HUES48 (cell line): Measurements from ENCODE around the gene PTPN14.
A peak's percentile ranks its signal among the peaks of the same experiment; 100 is the strongest.

ENCODE experiments used
- H3K27ac ChIP-seq: one replicate; pipeline ENCODE4 v1.7.0; 2013; ENCODE audit warnings: low read depth, low read length, inconsistent platforms
- H3K27me3 ChIP-seq: 2 replicates; pipeline ENCODE4 v1.6.1; 2013; ENCODE audit warnings: mild to moderate bottlenecking, low read length; ENCODE audit not compliant: control insufficient read depth, insufficient read depth
- H3K36me3 ChIP-seq: 2 replicates; pipeline ENCODE4 v1.6.1; 2013; ENCODE audit warnings: low read length; ENCODE audit not compliant: control insufficient read depth, insufficient read depth
- H3K4me1 ChIP-seq: 2 replicates; pipeline ENCODE4 v1.6.1; 2013; ENCODE audit warnings: mild to moderate bottlenecking, low read length; ENCODE audit not compliant: control insufficient read depth, insufficient read depth
- H3K4me3 ChIP-seq: 2 replicates; pipeline ENCODE4 v1.5.1; 2013; ENCODE audit warnings: mild to moderate bottlenecking, low read depth, low read length
- H3K9ac ChIP-seq: 2 replicates; pipeline ENCODE4 v1.6.1; 2013; ENCODE audit warnings: mild to moderate bottlenecking, low read depth, low read length, moderate library complexity
- H3K9me3 ChIP-seq: 2 replicates; pipeline ENCODE4 v1.6.1; 2013; ENCODE audit warnings: low read length; ENCODE audit not compliant: control insufficient read depth, insufficient read depth

PTPN14 gene

GRCh38 chr1:214330222-214330621, 221.2 kb downstream of the PTPN14 start:
- Histone ChIP-seq H3K27me3 (no peaks in the 10 kb centered on the region), H3K4me1 (peaks cover 10% of the 10 kb centered on the region), H3K9ac (no peak overlapping the region), H3K4me3 (no peak overlapping the region), H3K27ac (no peak overlapping the region), H3K36me3 (no peaks in the 10 kb centered on the region), H3K9me3 (no peaks in the 10 kb centered on the region)

GRCh38 chr1:214329470-214330220, 221.8 kb downstream of the PTPN14 start:
- Histone ChIP-seq H3K9ac (no peak overlapping the region), H3K4me3 (no peak overlapping the region), H3K4me1 (peaks cover 10% of the 10 kb centered on the region), H3K27ac (no peak overlapping the region), H3K9me3 (no peaks in the 10 kb centered on the region), H3K27me3 (no peaks in the 10 kb centered on the region), H3K36me3 (no peaks in the 10 kb centered on the region)

GRCh38 chr1:214328770-214329469, 222.5 kb downstream of the PTPN14 start:
- no peaks in the 10 kb centered on the region for H3K9me3 ChIP-seq
- H3K9ac ChIP-seq = no peak overlapping the region
- H3K27ac ChIP-seq = no peak overlapping the region
- H3K27me3 ChIP-seq = no peaks in the 10 kb centered on the region
- H3K4me3 ChIP-seq = no peak overlapping the region
- peaks cover 6% of the 10 kb centered on the region for H3K4me1 ChIP-seq
- H3K36me3 ChIP-seq = no peaks in the 10 kb centered on the region

- no peaks in the 10 kb centered on the region for H3K9me3 ChIP-seq
- H3K27me3 ChIP-seq = no peaks in the 10 kb centered on the region
- no peak overlapping the region for H3K27ac ChIP-seq
- no peaks in the 10 kb centered on the region for H3K36me3 ChIP-seq
- no peaks in the 10 kb centered on the region for H3K4me1 ChIP-seq
- H3K9ac ChIP-seq = no peak overlapping the region
- H3K4me3 ChIP-seq = no peak overlapping the region
These were observed 223.9 kb downstream of the PTPN14 start for GRCh38 chr1:214327514-214327913.

DNA sequence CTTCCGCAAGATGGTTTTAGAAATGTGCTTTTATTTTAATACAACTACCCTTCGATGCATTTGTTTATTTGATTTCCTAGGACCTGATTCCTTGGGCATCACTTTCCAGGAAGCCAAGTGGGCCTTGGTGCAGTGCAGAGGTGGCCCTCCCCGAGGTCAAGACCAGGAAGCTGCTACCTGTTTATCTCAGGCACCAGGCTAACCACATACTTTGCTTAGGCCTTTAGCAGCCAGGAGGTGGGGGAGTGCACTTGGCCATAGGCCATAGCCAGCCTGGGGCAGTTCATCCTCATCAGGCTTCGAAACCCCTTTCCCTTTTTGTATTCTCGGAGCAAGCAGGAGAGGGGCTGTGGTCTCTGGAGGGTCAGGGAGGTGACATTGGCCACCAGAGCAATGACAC, 225.0 kb downstream of the PTPN14 start:
- Histone ChIP-seq H3K27ac (no peak overlapping the region), H3K9me3 (no peaks in the 10 kb centered on the region), H3K4me1 (no peaks in the 10 kb centered on the region), H3K9ac (no peak overlapping the region), H3K4me3 (no peak overlapping the region), H3K36me3 (no peaks in the 10 kb centered on the region), H3K27me3 (no peaks in the 10 kb centered on the region)

DNA sequence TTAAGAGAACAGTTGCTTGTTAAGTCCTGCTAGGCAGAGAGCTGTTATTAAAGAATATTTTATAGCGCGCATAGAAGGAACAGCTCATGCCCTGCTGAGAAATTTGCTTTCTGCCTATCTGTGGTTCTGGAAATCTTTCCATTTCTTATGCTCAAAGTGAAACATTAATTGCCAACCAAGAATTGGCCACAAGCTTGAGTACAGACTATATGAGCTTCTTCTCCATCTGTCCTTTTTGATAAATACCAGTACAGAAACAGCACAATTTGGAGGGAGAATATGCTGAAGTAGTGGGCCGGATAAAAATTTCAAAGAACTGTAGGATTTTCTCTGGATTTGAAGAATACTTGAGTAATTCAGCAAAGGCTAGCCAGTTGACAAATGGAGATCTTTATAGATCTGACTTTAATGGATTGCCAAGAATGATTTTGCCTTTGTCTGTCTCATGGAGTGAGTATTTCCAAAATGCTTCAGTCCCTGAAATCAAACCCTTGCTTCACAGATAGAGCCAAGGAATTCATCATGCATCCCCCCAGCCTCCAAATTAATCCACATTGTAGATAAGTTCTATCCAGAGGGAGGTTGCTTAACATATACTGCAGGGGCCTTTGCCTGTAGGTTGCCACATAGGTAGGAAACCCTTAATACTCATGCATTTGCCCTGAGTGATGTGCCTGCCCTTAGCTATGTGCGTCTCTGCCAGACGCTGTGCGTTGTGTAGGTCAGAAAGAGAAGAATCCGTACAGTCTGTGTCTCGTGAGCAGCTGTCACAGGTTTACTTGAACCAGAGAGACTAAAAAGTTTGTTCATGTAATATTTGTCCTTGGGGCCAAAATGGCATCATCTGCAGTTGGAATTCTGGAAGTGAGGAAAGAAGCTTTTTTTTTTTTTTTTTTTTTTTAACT, 226.3 kb downstream of the PTPN14 start:
- Histone ChIP-seq H3K36me3 (no peaks in the 10 kb centered on the region), H3K27ac (no peak overlapping the region), H3K4me1 (no peaks in the 10 kb centered on the region), H3K27me3 (peaks cover 1% of the 10 kb centered on the region; the same call in 1 of the 2 replicates), H3K4me3 (no peak overlapping the region), H3K9me3 (no peaks in the 10 kb centered on the region), H3K9ac (no peak overlapping the region)

- no peak overlapping the region for H3K9ac ChIP-seq
- no peak overlapping the region for H3K4me3 ChIP-seq
- no peaks in the 10 kb centered on the region for H3K9me3 ChIP-seq
- H3K36me3 ChIP-seq = no peaks in the 10 kb centered on the region
- H3K27ac ChIP-seq = no peak overlapping the region
- peaks cover 27% of the 10 kb centered on the region for H3K27me3 ChIP-seq
- peaks cover 26% of the 10 kb centered on the region for H3K4me1 ChIP-seq
These were observed 229.5 kb downstream of the PTPN14 start for GRCh38 chr1:214321705-214322453.

DNA sequence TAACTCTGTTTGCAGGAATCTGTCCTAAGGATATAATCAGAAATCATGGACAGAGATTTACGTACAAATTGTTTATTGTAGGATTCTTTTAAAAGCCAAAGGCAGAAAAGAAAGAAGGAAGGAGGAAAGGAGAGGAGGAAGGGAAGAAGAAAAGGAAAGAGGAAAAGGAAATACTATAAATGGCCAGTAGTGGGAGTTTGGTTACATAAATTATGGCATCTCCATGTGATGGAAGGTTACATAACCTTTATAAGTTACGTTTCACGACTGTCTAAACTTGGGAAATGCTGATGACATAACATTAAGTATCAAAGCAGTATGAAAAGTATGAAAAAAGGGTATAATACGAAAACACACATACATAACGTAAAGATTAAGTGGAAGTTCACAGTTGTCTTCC, 231.5 kb downstream of the PTPN14 start:
- Histone ChIP-seq H3K27me3 (peaks cover 38% of the 10 kb centered on the region), H3K36me3 (no peaks in the 10 kb centered on the region), H3K27ac (no peak overlapping the region), H3K9ac (no peak overlapping the region), H3K4me1 (peaks cover 34% of the 10 kb centered on the region), H3K4me3 (no peak overlapping the region), H3K9me3 (no peaks in the 10 kb centered on the region)

DNA sequence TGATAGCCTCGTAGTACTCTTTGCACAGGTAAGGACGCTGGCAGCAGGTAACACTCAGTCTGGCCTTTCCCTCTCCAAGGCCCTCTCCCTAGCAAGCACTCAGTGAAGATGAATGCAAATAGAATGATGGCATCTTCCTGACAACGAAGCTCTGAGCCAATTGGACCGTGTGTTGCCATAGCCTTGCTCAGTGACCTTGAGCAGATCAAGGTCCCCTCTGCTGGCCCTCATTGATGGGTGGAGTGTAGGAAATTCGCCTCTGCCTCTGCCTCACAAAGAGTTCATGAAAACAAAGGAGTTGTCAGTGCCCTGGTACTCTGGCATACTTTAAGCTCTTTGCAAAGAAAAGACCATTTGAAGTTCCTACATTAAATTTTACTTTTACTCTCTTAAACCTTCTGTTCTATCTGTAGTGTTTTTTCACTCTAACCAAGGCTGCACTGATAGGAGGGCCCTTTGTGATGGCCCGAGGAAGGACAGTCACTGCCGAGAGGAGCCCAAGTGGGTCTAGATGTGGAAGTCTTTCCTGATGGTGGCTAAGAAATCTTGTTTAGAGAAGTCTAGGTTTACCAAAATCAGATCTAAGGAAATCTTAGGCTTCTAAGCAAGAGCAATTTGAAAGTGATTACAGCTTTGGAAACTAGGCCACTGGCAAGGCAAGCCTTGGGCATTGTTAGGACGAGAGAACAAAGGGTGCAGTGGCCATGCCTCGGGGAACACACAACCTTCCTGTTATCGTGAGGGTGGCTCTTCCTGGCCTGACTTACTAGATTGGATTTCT, 232.3 kb downstream of the PTPN14 start:
- H3K9me3 ChIP-seq = no peaks in the 10 kb centered on the region
- H3K9ac ChIP-seq = no peak overlapping the region
- H3K4me3 ChIP-seq = no peak overlapping the region
- H3K36me3 ChIP-seq = no peaks in the 10 kb centered on the region
- H3K27ac ChIP-seq = no peak overlapping the region
- peaks cover 46% of the 10 kb centered on the region for H3K27me3 ChIP-seq
- H3K4me1 ChIP-seq = peaks cover 34% of the 10 kb centered on the region

GRCh38 chr1:214318356-214318755, 233.0 kb downstream of the PTPN14 start:
- Histone ChIP-seq H3K9me3 (no peaks in the 10 kb centered on the region), H3K4me3 (no peak overlapping the region), H3K27ac (peak overlapping the region; percentile 95), H3K9ac (no peak overlapping the region), H3K36me3 (no peaks in the 10 kb centered on the region), H3K27me3 (peaks cover 53% of the 10 kb centered on the region), H3K4me1 (peaks cover 34% of the 10 kb centered on the region)
